BLaER1 (cell line): Measurements from ENCODE around the gene NPAS4.

Source experiments
- H3K27ac ChIP-seq: shearing (Covaris generic); formaldehyde crosslinking; 2 replicates; pipeline ENCODE4 v1.8.1; 2022
- H3K27me3 ChIP-seq: shearing (Covaris generic); formaldehyde crosslinking; 2 replicates; pipeline ENCODE4 v1.8.1; 2022
- H3K36me3 ChIP-seq: shearing (Covaris generic); formaldehyde crosslinking; 2 replicates; pipeline ENCODE4 v1.8.1; 2022
- H3K4me1 ChIP-seq: shearing (Covaris generic); formaldehyde crosslinking; 2 replicates; pipeline ENCODE4 v1.8.1; 2022
- H3K4me2 ChIP-seq: shearing (Covaris generic); formaldehyde crosslinking; 2 replicates; pipeline ENCODE4 v1.8.1; 2022
- H3K4me3 ChIP-seq: shearing (Covaris generic); formaldehyde crosslinking; 2 replicates; pipeline ENCODE4 v1.8.1; 2022
- H3K9ac ChIP-seq: shearing (Covaris generic); formaldehyde crosslinking; 2 replicates; pipeline ENCODE4 v1.8.1; 2022
- H3K9me3 ChIP-seq: shearing (Covaris generic); formaldehyde crosslinking; 2 replicates; pipeline ENCODE4 v1.8.1; 2022
- H4K20me1 ChIP-seq: shearing (Covaris generic); formaldehyde crosslinking; 2 replicates; pipeline ENCODE4 v1.8.1; 2022
- Cebpa-rat ChIP-seq: shearing (Covaris generic); IDR thresholded peaks from 2 replicates; pipeline ENCODE4 v1.8.1; 2022

Gene NPAS4

GRCh38 chr11:66393954-66394353 lies 26.9 kb upstream of the NPAS4 start:
- Histone ChIP-seq H3K27ac (no peak overlapping the region), H3K4me1 (no peaks in the 10 kb centered on the region), H3K9ac (no peak overlapping the region), H3K4me2 (no peak overlapping the region), H4K20me1 (no peaks in the 10 kb centered on the region), H3K36me3 (no peaks in the 10 kb centered on the region), H3K4me3 (no peak overlapping the region), H3K27me3 (no peaks in the 10 kb centered on the region), H3K9me3 (no peaks in the 10 kb centered on the region)
- no peak for TF ChIP-seq Cebpa-rat

DNA sequence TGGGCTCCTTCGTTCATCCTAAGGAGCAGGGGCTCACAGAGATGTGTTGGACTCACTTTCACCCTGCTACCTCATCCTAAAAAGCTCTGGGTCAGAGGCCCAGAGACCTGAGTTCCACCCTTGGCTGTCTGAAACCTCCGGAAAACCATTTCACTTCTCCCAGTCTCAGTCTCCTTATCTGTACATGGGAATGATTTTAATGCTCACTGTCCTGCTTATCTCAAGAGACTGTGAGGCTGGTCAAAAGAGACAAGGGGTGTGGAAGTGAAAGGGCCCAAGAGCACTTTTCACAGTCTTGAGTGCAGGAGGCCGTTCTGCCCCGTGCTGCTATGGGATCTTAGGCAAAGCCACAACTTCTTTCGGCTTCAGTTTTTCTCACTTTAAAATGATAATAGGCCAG lies 13.2 kb upstream of the NPAS4 start:
- Histone ChIP-seq H3K4me2 (no peak overlapping the region), H3K9ac (no peak overlapping the region)

GRCh38 chr11:66408488-66409214 lies 12.2 kb upstream of the NPAS4 start:
- no peak overlapping the region for H3K9ac ChIP-seq
- no peak for TF ChIP-seq Cebpa-rat
- no peak overlapping the region for H3K27ac ChIP-seq
- H4K20me1 ChIP-seq, result peaks cover 41% of the 10 kb centered on the region; the same call in 1 of the 2 replicates
- peak overlapping the region; percentile 66 for H3K4me3 ChIP-seq
- 0 out of 2 replicates have a peak, but pooled peaks cover 5% of the 10 kb centered on the region for H3K4me1 ChIP-seq
- no peaks in the 10 kb centered on the region for H3K36me3 ChIP-seq
- peak overlapping the region; percentile 96 for H3K4me2 ChIP-seq
- H3K27me3 ChIP-seq, result peaks cover 52% of the 10 kb centered on the region
- H3K9me3 ChIP-seq, result no peaks in the 10 kb centered on the region

More for the DNA sequence above, 13.2 kb upstream of the NPAS4 start:
- no peak overlapping the region for H3K27ac ChIP-seq
- no peaks in the 10 kb centered on the region for H3K9me3 ChIP-seq
- H3K4me3 ChIP-seq, result no peak overlapping the region
- H3K4me1 ChIP-seq, result 0 out of 2 replicates have a peak, but pooled peaks cover 5% of the 10 kb centered on the region
- H4K20me1 ChIP-seq, result peaks cover 33% of the 10 kb centered on the region; the same call in 1 of the 2 replicates
- H3K27me3 ChIP-seq, result peaks cover 42% of the 10 kb centered on the region
- no peaks in the 10 kb centered on the region for H3K36me3 ChIP-seq
- TF ChIP-seq Cebpa-rat, result no peak

GRCh38 chr11:66409226-66409625 lies 11.6 kb upstream of the NPAS4 start:
- TF ChIP-seq Cebpa-rat, result no peak
- H3K27me3 ChIP-seq, result peaks cover 58% of the 10 kb centered on the region
- no peaks in the 10 kb centered on the region for H3K9me3 ChIP-seq
- H3K36me3 ChIP-seq, result no peaks in the 10 kb centered on the region
- H3K4me3 ChIP-seq, result peak overlapping the region; percentile 66; the same call in 1 of the 2 replicates
- no peak overlapping the region for H3K27ac ChIP-seq
- H3K4me1 ChIP-seq, result 0 out of 2 replicates have a peak, but pooled peaks cover 5% of the 10 kb centered on the region
- no peak overlapping the region for H3K9ac ChIP-seq
- peaks cover 47% of the 10 kb centered on the region; the same call in 1 of the 2 replicates for H4K20me1 ChIP-seq
- peak overlapping the region; percentile 96; the same call in 1 of the 2 replicates for H3K4me2 ChIP-seq

DNA sequence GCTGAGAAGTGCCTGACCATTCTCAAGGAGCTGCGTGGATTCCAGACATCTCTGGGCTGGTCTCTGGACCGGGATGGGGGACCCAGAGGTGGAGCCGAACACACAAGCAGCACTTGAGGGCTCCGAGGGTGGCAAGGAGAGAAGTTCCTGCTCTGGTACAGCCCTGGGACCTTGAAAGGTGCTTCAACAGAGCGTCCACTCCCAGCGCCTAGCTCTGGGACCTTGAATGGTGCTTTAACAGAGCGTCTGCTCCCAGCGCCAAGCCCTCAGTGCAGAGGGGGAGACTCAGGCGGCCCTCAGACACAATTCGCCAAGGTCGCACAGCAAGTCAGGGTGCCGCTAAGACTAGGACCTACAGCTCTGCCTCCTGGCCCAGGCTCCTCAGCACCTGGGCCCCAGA lies 10.6 kb upstream of the NPAS4 start:
- Histone ChIP-seq H3K36me3 (no peaks in the 10 kb centered on the region), H4K20me1 (peaks cover 56% of the 10 kb centered on the region; the same call in 1 of the 2 replicates), H3K4me1 (0 out of 2 replicates have a peak, but pooled peaks cover 5% of the 10 kb centered on the region), H3K4me2 (no peak overlapping the region), H3K27ac (no peak overlapping the region), H3K9ac (no peak overlapping the region), H3K27me3 (peaks cover 68% of the 10 kb centered on the region), H3K4me3 (no peak overlapping the region), H3K9me3 (no peaks in the 10 kb centered on the region)
- TF ChIP-seq Cebpa-rat, result no peak

GRCh38 chr11:66411323-66411722 lies 9.5 kb upstream of the NPAS4 start:
- no peaks in the 10 kb centered on the region for H3K36me3 ChIP-seq
- no peak for TF ChIP-seq Cebpa-rat
- H3K9me3 ChIP-seq, result no peaks in the 10 kb centered on the region
- no peak overlapping the region for H3K9ac ChIP-seq
- no peak overlapping the region for H3K4me2 ChIP-seq
- H3K27ac ChIP-seq, result no peak overlapping the region
- peaks cover 79% of the 10 kb centered on the region for H3K27me3 ChIP-seq
- H4K20me1 ChIP-seq, result peaks cover 67% of the 10 kb centered on the region; the same call in 1 of the 2 replicates
- no peak overlapping the region for H3K4me3 ChIP-seq
- 0 out of 2 replicates have a peak, but pooled peaks cover 5% of the 10 kb centered on the region for H3K4me1 ChIP-seq

DNA sequence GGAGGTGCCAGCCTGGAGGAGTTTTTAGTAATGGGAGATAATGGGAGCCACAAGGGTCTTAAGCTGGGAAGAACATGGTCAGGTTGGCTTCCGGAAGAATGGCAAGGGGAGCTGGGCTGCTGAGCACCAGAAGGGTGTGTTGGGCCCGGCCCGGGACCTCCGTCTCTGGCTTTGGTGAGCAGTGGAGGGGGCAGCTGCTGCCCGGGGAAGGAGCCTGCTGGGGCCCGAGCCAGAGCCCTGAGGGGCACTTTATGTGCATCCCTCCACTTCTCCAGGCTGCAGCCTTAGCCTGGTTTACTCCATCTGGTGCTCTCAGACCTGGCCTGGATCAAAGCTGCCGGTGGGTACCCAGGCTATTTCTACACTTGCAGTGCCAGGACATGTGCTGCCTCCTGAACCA lies 8.7 kb upstream of the NPAS4 start:
- Histone ChIP-seq H3K27me3 (peaks cover 87% of the 10 kb centered on the region), H3K9me3 (no peaks in the 10 kb centered on the region), H3K4me2 (no peak overlapping the region), H3K36me3 (no peaks in the 10 kb centered on the region), H3K27ac (no peak overlapping the region), H3K9ac (no peak overlapping the region), H3K4me3 (no peak overlapping the region), H4K20me1 (peaks cover 75% of the 10 kb centered on the region; the same call in 1 of the 2 replicates), H3K4me1 (0 out of 2 replicates have a peak, but pooled peaks cover 5% of the 10 kb centered on the region)
- no peak for TF ChIP-seq Cebpa-rat

DNA sequence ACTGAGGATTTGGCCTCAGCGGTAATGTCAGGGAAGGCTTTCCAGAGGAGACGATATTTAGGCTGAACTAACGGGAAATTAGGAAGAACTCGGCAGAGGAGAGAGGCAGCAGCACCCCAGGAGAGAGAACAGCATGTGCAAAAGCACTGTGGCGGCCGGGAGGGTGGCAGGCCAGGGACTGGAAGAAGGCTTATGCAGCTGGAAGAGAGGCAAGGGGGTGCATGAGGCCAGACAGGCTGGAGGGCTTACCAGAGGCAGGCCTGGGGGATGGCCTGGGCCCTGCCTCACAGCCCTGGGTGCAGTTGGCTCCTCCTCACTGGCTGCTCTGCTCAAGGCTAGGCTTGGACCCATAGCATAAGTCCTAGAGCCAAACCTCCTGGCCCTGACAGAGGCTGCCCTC lies 7.7 kb upstream of the NPAS4 start:
- Histone ChIP-seq H3K27me3 (peaks cover 97% of the 10 kb centered on the region), H3K27ac (no peak overlapping the region), H3K4me2 (no peak overlapping the region)

GRCh38 chr11:66414120-66414934 lies 6.5 kb upstream of the NPAS4 start:
- Histone ChIP-seq H3K9ac (no peak overlapping the region), H3K36me3 (no peaks in the 10 kb centered on the region), H3K4me3 (no peak overlapping the region), H3K4me2 (no peak overlapping the region), H3K27me3 (peaks cover 100% of the 10 kb centered on the region), H3K9me3 (no peaks in the 10 kb centered on the region), H4K20me1 (peaks cover 91% of the 10 kb centered on the region), H3K4me1 (peaks cover 10% of the 10 kb centered on the region), H3K27ac (no peak overlapping the region)
- no peak for TF ChIP-seq Cebpa-rat

More for the DNA sequence above, 7.7 kb upstream of the NPAS4 start:
- peaks cover 84% of the 10 kb centered on the region for H4K20me1 ChIP-seq
- H3K36me3 ChIP-seq, result no peaks in the 10 kb centered on the region
- H3K4me3 ChIP-seq, result no peak overlapping the region
- no peak for TF ChIP-seq Cebpa-rat
- no peaks in the 10 kb centered on the region for H3K9me3 ChIP-seq
- no peak overlapping the region for H3K9ac ChIP-seq
- H3K4me1 ChIP-seq, result peaks cover 10% of the 10 kb centered on the region
